ENCODE results near the gene ACSL6. TPM values are rescaled to one million over a fixed set of nuclear protein-coding genes. Genes with fewer than 3 reads are reported as not detected.

The ACSL6 gene
- total RNA-seq, 2 experiments from 2014 or later: 3.1 to 3.3 TPM

DNA sequence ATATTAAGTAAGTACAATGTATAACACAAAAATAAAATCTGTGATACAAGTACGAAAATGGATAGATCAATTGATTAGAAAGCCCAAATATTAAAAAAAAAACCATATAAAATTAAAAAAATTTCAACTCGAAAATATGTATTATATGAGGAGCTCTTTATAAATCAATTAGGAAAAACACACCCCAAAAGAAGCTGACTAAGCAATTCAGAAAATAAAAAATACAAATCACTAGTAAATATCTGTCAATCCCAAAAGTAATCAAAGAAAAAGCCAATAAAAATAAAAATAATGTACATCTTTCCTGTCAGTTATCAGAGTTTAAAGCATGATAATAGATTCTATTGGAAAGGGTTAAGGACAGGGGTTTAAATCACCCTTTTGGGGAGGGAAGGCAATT lies 10.2 kb upstream of the ACSL6 start:
- H3K36me3 Mint-ChIP-seq (ENCODE audit: low read depth): no peaks in the 10 kb centered on the region
- H3K9me3 Mint-ChIP-seq (ENCODE audit: low read depth): no peaks in the 10 kb centered on the region
- no peak for ATAC-seq
- H3K4me1 Mint-ChIP-seq: peaks cover 36% of the 10 kb centered on the region
- DNase-seq: no peak
- H3K27me3 Mint-ChIP-seq: peaks cover 22% of the 10 kb centered on the region
- H3K4me3 Mint-ChIP-seq: no peak overlapping the region
- POLR2A ChIA-PET: interaction anchor here (0.6 kb wide), 1 partner anchor 83 kb away, joined by 3 read pairs; no protein-coding TSS in a partner anchor
- CTCF ChIA-PET: interaction anchor here (1.2 to 3.7 kb wide), 5 partner anchors 11 to 404 kb away, joined by 3 to 17 read pairs (median 4); no protein-coding TSS in a partner anchor
- intact Hi-C loops (cut with DNase I, micrococcal nuclease): loop anchor here (2.0 to 10.0 kb wide), 8 partner anchors 41 to 849 kb away; partner anchors contain the start of gene LYRM7 (in 1 of the 2)
- no peak overlapping the region for H3K27ac Mint-ChIP-seq

DNA sequence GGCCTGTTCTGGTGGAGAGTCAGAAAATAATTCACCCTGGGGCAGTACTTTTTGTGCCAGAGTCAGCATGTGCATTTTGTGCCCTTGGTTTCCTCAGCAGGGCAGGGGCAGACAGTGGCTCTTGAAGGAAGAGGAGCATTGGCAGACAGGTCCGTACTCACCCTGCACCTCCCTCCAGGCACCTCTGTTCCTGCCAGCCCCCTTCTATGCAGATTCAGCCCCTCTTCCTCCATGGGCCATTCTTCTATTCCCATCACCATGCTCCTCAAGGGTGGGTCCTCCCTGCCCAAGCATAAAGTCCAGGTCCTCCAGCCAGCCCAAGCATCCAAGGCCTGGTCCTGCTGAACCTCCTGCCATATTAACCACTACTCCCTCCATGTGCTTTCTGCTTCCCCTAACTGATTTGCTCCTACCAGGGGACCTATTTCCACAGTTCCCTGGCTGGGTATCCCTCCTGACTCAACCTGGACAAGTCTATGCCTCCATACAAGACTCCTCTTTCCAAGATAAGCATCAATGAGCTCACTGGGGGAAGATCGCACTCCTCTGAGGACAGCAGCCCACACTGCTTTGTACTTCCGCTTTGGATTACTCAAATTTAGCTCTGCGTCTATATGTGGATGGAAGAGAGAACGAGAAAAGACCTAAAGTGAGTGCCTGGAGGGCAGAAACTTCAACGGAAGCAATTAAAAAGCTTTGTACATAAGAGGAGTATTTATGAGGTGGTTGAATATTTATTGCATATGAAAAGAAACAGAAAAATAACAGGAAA lies 9.3 kb upstream of the ACSL6 start:
- H3K9me3 Mint-ChIP-seq (ENCODE audit: low read depth): no peaks in the 10 kb centered on the region
- peak overlapping the region; percentile 91 for H3K27ac Mint-ChIP-seq
- DNase-seq: no peak
- no peaks in the 10 kb centered on the region for H3K36me3 Mint-ChIP-seq (ENCODE audit: low read depth)
- H3K4me3 Mint-ChIP-seq: no peak overlapping the region
- H3K4me1 Mint-ChIP-seq: peaks cover 41% of the 10 kb centered on the region
- ChIA-PET POLR2A (interaction anchor here (0.6 kb wide), 2 partner anchors 79 to 84 kb away, joined by 3 read pairs; no protein-coding TSS in a partner anchor), CTCF (interaction anchor here (0.6 to 3.7 kb wide), 7 partner anchors 11 to 445 kb away, joined by 3 to 17 read pairs (median 3); no protein-coding TSS in a partner anchor)
- peak; percentile 42 for ATAC-seq
- intact Hi-C loops (cut with DNase I, micrococcal nuclease): loop anchor here (1.0 to 10.0 kb wide), 12 partner anchors 42 to 848 kb away; partner anchors contain the start of genes RAPGEF6 (in 2 of the 2), FNIP1 (in 1 of the 2) and LYRM7 (in 1 of the 2)
- H3K27me3 Mint-ChIP-seq: peaks cover 30% of the 10 kb centered on the region

DNA sequence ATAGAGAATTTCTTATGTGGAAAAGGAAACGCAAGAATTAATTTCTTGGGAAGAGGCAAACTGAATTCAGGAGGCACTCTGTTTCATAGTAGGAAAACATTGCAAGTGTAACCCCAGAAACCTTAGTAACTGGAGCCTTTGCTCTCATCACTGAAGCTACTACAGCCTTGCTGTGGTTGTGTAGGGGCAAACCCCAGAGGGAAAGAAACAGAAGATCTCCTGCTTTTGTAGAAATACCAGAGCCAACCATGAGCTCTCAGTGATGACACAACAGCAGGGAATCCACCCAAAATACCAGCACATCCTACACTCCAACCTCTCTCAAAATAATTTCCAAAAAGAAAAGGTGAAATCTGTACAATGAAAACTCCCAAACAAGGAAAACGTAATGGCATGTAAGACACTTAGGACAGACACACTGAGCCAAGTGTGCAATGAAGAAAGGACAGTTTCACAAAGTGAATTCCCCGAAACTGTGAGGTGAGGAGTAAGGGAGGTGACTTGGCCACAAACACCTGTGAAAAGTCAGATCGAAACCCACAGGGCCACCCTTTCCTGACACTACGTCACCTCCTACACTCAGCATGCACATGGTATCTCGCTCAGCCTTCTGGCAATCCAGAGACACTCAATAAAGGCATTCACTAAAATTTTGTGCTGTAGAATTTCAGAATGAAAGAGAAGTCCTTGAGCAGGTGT lies 8.5 kb upstream of the ACSL6 start:
- peak overlapping the region; percentile 35 for H3K4me3 Mint-ChIP-seq
- intact Hi-C loops (cut with DNase I, micrococcal nuclease): loop anchor here (1.0 to 10.0 kb wide), 12 partner anchors 43 to 848 kb away; partner anchors contain the start of genes RAPGEF6 (in 2 of the 2), FNIP1 (in 1 of the 2) and LYRM7 (in 1 of the 2)
- H3K4me1 Mint-ChIP-seq: peaks cover 41% of the 10 kb centered on the region
- DNase-seq: peak; percentile 89
- no peaks in the 10 kb centered on the region for H3K36me3 Mint-ChIP-seq (ENCODE audit: low read depth)
- CTCF ChIA-PET: interaction anchor here (0.9 to 3.7 kb wide), 5 partner anchors 12 to 430 kb away, joined by 3 to 17 read pairs (median 3); no protein-coding TSS in a partner anchor
- POLR2A ChIA-PET: no interaction called here
- no peaks in the 10 kb centered on the region for H3K9me3 Mint-ChIP-seq (ENCODE audit: low read depth)
- peaks cover 36% of the 10 kb centered on the region for H3K27me3 Mint-ChIP-seq
- ATAC-seq: peak; percentile 90
- peak overlapping the region; percentile 91 for H3K27ac Mint-ChIP-seq

DNA sequence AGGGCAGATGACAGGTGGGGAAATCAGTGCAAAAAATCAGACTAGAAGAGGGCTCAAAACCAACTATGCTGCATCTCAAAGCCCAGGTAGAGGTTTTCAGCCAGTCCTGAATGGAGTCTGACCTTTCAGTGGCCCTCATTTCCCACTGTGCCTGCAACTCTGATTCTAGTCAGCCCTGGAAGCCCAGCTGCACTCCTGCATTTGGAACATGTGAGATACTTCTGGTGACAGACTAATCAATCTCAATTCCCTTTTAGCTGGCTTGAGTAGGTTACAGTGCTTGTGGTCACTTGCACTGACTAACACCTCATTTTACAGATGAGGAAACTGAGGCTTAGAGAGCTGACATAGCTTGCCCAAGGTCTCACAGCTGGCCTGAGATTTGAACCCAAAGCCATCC lies 7.9 kb upstream of the ACSL6 start:
- ChIA-PET CTCF (interaction anchor here (0.9 to 3.7 kb wide), 5 partner anchors 12 to 430 kb away, joined by 3 to 17 read pairs (median 3); no protein-coding TSS in a partner anchor), POLR2A (no interaction called here)
- no peak for DNase-seq
- H3K36me3 Mint-ChIP-seq (ENCODE audit: low read depth): no peaks in the 10 kb centered on the region
- H3K9me3 Mint-ChIP-seq (ENCODE audit: low read depth): no peaks in the 10 kb centered on the region
- peak overlapping the region; percentile 8 for H3K27ac Mint-ChIP-seq
- H3K4me1 Mint-ChIP-seq: peaks cover 41% of the 10 kb centered on the region
- no peak overlapping the region for H3K4me3 Mint-ChIP-seq
- intact Hi-C loops (cut with DNase I, micrococcal nuclease): no loop called here
- peaks cover 39% of the 10 kb centered on the region for H3K27me3 Mint-ChIP-seq
- ATAC-seq: no peak

DNA sequence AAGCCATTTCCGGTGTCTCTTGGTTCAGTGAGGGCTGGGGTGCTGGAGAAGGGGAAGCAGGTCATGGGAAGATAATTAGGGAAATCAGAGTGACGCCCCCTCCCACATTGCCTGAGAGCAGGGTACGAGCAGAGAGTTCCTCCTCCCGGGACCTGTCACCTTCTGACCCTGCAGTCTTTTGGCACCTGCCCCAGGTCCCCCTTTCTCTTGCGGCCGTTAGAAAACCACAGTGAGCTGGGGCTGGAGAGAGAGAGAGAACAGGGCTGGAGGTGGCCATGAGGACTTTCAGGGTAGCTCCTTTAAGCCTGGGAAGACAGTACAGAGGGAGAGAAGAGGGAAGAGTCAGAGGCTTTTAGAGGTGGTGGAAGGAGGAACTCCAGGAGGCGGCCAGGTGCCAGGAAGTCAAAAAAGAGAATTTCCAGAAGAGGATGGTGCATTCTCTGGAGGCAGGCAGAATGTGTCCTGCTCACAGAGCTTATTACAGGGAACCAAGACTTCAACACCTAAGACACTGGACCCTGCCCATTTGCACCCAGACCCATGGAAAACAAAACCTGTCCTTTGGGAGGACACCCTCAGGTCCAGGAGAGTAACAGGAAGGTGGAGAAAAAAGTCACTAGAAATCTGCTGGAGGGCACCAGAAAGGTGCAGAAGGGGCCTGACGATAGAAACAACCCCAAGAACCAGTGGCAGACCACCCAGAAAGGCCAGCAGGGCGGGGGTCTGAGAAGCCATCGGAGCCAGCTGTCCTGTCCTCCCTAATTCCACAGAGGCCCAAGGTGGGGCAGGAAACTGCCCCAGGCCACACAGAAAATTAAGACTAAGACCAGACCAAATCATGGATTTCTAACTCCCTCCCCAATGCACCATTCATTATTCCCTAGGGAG lies 6.5 kb upstream of the ACSL6 start:
- intact Hi-C loops (cut with DNase I, micrococcal nuclease): no loop called here
- ATAC-seq (no peak), DNase-seq (no peak)
- Mint-ChIP-seq H3K9me3 (ENCODE audit: low read depth) (no peaks in the 10 kb centered on the region), H3K36me3 (ENCODE audit: low read depth) (no peaks in the 10 kb centered on the region), H3K27ac (no peak overlapping the region), H3K4me3 (no peak overlapping the region), H3K4me1 (peaks cover 41% of the 10 kb centered on the region), H3K27me3 (peaks cover 48% of the 10 kb centered on the region)
- ChIA-PET CTCF (interaction anchor here (0.7 to 1.0 kb wide), 2 partner anchors 10 to 428 kb away, joined by 3 read pairs; no protein-coding TSS in a partner anchor), POLR2A (no interaction called here)

DNA sequence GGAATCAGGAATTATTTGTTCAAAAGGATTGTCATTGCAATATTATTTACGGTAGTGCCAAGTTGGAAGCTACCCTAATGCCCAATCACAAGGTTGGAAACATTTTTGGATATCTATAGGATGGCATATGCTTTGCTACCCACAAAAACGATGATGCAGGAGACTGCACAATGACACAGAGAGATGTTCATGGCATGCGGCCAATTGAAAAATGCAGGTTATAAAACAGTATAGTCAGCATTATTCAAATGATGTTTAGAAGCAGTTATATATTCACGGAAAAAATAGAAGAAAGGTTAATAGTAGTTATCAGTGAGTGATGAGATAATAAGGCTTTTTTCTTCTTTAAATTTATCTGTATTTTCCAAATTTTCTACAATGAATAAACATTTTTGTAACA lies 5.9 kb upstream of the ACSL6 start:
- DNase-seq (no peak), ATAC-seq (no peak)
- H3K4me1 Mint-ChIP-seq: peaks cover 41% of the 10 kb centered on the region
- peaks cover 52% of the 10 kb centered on the region for H3K27me3 Mint-ChIP-seq
- H3K27ac Mint-ChIP-seq: no peak overlapping the region
- CTCF ChIA-PET: interaction anchor here (0.7 to 1.0 kb wide), 2 partner anchors 9 to 428 kb away, joined by 3 read pairs; no protein-coding TSS in a partner anchor
- intact Hi-C loops (cut with DNase I, micrococcal nuclease): no loop called here
- no peaks in the 10 kb centered on the region for H3K9me3 Mint-ChIP-seq (ENCODE audit: low read depth)
- no peaks in the 10 kb centered on the region for H3K36me3 Mint-ChIP-seq (ENCODE audit: low read depth)
- no peak overlapping the region for H3K4me3 Mint-ChIP-seq
- POLR2A ChIA-PET: no interaction called here

DNA sequence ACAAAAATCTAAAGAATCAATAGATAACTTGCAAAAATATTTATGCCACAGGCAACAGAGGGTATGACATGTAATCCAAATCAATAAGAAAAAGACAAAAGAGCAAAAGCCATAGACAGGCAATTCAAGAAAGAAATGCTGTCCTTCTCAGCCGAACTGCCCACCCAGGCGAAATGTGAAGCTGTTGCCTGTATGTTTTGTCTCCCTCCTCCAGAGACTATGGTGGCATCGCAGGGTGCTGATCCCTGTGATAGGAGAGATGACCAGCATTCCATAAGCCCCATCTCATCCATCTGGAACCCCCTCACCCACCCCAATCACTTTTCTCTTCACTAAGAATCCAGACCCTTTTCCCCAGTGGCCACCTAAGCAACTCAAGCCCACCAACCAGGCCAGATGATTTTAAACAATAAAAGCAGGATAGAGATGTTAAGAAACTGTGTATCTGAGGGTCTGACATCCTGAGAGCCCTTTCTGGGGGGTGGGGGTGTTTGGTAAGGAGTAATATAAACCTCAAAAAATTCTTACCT lies 5.3 kb upstream of the ACSL6 start:
- intact Hi-C loops (cut with DNase I, micrococcal nuclease): no loop called here
- H3K27ac Mint-ChIP-seq: no peak overlapping the region
- ATAC-seq (no peak), DNase-seq (no peak)
- POLR2A ChIA-PET: no interaction called here
- CTCF ChIA-PET: interaction anchor here (0.7 to 1.0 kb wide), 2 partner anchors 9 to 427 kb away, joined by 3 read pairs; no protein-coding TSS in a partner anchor
- no peaks in the 10 kb centered on the region for H3K36me3 Mint-ChIP-seq (ENCODE audit: low read depth)
- H3K27me3 Mint-ChIP-seq: peaks cover 55% of the 10 kb centered on the region
- H3K4me3 Mint-ChIP-seq: no peak overlapping the region
- peaks cover 41% of the 10 kb centered on the region for H3K4me1 Mint-ChIP-seq
- H3K9me3 Mint-ChIP-seq (ENCODE audit: low read depth): no peaks in the 10 kb centered on the region

DNA sequence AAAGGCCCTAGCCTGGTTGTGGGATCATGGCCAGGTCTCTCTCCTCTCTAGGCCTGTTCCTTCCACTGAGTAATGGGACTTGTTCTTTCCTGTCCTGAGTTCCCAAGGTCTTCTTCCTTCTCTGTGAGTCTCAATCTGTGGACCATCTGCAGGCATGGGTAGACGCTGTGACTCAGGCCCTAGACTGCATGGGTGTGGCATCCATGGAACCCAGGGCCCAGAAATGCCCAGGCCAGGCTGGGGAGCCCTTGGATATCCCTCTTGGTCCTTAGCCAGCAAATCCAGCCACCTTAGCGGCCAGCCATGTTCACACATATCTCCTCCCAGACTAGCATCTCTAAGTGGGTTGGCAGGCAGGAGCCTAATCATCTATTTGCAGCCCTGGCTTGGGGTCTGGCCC lies 2.3 kb upstream of the ACSL6 start:
- ChIA-PET POLR2A (no interaction called here), CTCF (no interaction called here)
- no peaks in the 10 kb centered on the region for H3K36me3 Mint-ChIP-seq (ENCODE audit: low read depth)
- intact Hi-C loops (cut with DNase I, micrococcal nuclease): no loop called here
- H3K4me1 Mint-ChIP-seq: peaks cover 28% of the 10 kb centered on the region
- H3K27me3 Mint-ChIP-seq: peaks cover 68% of the 10 kb centered on the region
- ATAC-seq: no peak
- no peak overlapping the region for H3K4me3 Mint-ChIP-seq
- H3K27ac Mint-ChIP-seq: no peak overlapping the region
- H3K9me3 Mint-ChIP-seq (ENCODE audit: low read depth): no peaks in the 10 kb centered on the region
- DNase-seq: no peak

DNA sequence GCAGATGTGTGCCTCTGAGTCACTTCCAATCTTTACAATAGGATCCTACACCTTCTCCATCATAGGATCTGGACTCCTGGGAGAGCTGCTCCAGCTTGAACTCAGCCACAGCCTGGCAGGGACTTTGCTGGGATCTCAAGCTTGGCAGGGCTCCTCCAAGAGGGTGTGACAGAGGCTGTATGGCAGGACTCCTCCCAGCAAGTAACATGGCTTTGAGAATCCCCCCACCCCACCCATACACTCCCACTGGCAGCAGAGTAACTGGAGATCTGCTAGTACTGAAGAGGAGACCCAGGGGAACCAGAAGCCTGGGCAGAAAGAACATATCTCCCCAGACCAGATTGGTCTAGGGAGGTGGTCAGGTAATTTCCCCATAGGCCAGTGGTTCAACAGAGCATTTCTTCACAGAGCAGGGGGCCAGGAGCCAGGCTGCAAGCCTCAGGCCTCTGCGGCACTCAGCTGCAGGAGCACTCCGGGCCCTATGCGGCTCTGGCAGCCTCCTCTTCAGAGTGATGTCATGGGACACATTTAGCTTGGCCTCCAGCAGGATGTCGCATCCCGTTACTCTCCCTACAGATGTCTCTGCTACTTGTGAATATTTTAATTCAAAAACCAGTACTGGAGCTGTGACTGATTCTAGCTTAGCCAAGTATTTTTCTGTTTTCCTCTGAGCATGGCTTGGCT lies 1.7 kb upstream of the ACSL6 start:
- ATAC-seq (no peak), DNase-seq (no peak)
- H3K4me1 Mint-ChIP-seq: peaks cover 27% of the 10 kb centered on the region
- intact Hi-C loops (cut with DNase I, micrococcal nuclease): no loop called here
- CTCF ChIA-PET: interaction anchor here (0.7 to 1.0 kb wide), 2 partner anchors 50 to 426 kb away, joined by 3 to 4 read pairs; no protein-coding TSS in a partner anchor
- POLR2A ChIA-PET: interaction anchor here (0.5 kb wide), 1 partner anchor 44 kb away, joined by 5 read pairs; no protein-coding TSS in a partner anchor
- H3K4me3 Mint-ChIP-seq: no peak overlapping the region
- H3K27me3 Mint-ChIP-seq: peaks cover 69% of the 10 kb centered on the region
- no peak overlapping the region for H3K27ac Mint-ChIP-seq
- H3K9me3 Mint-ChIP-seq (ENCODE audit: low read depth): no peaks in the 10 kb centered on the region
- H3K36me3 Mint-ChIP-seq (ENCODE audit: low read depth): no peaks in the 10 kb centered on the region

Data from activated CD4-positive, alpha-beta T cell treated with anti-CD3 and anti-CD28 coated beads for 36 hours (primary cell).